IPS-11a (cell line): ENCODE results near the gene TBL3.
A peak's percentile ranks its signal among the peaks of the same experiment; 100 is the strongest.
"Not testable (repeated sequence)": the region's sequence is repeated elsewhere in the genome, so short reads cannot be mapped to it uniquely, and the experiment has no call there.

Source experiments
- H3K4me3 ChIP-seq: one replicate; pipeline ENCODE4 v1.5.1; 2013; ENCODE audit warnings: low read depth, low read length, control low read depth

The TBL3 gene

GRCh38 chr16:1971796-1972489 lies at the start of gene TBL3:
TSS of gene TBL3 (plus strand) at chr16:1972053. CDS start at chr16:1972165, 112 bp downstream.
- peak within 1 kb of the TSS; percentile 92 for H3K4me3 ChIP-seq

- no peak overlapping the region for H3K4me3 ChIP-seq
Measured at GRCh38 chr16:1922357-1922756, 49.5 kb upstream of the TBL3 start.

DNA sequence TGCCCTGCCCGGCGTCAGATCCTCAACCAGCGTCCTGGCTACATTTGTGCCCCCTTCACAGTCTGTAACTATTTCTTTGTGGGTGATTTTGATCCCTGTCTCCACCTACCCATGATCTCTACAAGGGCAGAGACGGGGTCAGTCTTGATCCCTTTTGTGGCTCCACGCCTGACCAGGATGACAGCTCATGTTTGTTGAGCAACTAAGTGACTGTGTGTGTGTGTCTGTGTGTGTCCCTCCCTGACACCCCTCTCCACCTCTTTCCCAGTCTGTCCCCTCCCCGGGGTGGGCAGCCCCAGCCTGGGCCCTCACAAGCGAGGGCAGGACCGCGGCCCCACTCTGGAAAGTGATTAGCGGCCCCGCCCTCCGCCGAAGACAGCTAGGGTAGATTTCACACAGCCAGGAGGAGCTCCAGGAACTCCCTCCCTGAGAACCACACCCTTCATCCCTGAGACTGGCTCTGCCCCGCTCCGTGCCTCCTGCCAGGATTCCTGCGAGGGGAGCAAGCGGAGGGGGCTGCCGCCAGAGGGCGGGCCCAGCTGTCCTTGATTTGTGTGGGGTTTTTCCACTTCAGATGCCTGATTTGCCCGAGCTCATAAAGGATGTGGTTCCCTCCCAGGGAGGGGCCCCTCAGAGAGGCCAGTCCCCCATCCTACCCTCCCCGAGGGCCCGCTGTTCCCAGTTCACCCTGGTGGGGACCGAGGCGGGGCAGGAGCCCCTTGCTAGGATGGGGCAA lies 48.4 kb upstream of the TBL3 start:
- H3K4me3 ChIP-seq = no peak overlapping the region

DNA sequence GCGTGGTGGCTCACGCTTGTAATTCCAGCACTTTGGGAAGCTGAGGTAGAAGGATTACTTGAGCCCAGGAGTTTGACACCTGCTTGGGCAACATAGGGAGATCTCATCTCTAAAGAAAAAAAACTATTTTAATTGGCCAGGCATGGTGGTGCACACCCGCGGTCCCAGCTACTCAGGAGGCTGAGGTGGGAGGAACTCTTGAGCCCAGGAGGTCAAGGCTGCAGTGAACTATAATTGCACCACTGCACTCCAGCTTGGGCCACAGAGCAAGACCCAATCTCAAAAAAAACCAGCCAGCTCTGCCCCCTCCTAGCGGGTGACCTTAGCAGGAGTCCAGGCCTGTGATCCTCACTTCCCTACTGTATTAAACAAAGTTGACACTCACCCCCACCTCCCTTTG lies 47.8 kb upstream of the TBL3 start:
- H3K4me3 ChIP-seq = no peak overlapping the region

DNA sequence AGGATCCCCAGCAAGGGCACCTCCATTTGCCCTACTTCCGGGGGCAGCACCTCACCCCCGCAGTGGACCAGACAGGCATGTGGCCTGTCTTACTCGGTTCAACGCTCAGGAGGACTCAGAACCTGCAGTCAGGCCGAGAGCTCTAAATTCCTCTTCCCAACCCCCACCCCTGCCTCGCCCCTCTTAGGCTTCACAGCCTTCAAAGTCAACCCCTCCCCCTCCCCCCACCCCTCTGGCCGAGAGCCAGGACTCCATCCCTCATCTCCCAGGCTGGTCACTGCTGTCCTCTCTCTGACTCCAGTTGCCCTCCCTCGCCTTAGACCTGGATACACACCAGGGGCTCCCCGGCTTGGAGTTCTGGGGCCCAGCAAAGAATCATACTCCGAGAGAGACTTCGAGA lies 45.6 kb upstream of the TBL3 start:
- no peak overlapping the region for H3K4me3 ChIP-seq

DNA sequence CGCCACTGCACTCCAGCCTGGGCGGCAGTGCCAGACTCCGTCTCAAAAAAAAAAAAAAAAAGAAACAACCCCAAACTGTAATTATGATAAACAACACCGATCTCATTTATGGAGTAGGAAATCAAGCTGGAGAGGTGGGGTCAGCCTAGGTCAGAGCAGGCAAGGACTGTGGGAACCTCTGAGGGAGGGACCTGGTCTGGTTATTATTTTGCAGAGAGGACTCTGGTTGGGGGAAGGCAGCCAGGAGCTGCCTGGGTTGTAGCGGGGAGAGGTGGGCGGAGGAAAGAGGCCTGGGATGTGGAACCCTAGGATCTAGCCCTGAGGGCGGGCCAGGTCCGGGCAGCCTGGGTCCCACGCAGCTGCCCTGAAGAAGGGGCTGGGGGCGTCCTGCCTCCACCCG lies 42.7 kb upstream of the TBL3 start:
- H3K4me3 ChIP-seq = peak overlapping the region; percentile 24

GRCh38 chr16:1929578-1930337 lies 42.1 kb upstream of the TBL3 start:
- peak overlapping the region; percentile 24 for H3K4me3 ChIP-seq

GRCh38 chr16:1930338-1930720 lies 41.5 kb upstream of the TBL3 start:
- no peak overlapping the region for H3K4me3 ChIP-seq

DNA sequence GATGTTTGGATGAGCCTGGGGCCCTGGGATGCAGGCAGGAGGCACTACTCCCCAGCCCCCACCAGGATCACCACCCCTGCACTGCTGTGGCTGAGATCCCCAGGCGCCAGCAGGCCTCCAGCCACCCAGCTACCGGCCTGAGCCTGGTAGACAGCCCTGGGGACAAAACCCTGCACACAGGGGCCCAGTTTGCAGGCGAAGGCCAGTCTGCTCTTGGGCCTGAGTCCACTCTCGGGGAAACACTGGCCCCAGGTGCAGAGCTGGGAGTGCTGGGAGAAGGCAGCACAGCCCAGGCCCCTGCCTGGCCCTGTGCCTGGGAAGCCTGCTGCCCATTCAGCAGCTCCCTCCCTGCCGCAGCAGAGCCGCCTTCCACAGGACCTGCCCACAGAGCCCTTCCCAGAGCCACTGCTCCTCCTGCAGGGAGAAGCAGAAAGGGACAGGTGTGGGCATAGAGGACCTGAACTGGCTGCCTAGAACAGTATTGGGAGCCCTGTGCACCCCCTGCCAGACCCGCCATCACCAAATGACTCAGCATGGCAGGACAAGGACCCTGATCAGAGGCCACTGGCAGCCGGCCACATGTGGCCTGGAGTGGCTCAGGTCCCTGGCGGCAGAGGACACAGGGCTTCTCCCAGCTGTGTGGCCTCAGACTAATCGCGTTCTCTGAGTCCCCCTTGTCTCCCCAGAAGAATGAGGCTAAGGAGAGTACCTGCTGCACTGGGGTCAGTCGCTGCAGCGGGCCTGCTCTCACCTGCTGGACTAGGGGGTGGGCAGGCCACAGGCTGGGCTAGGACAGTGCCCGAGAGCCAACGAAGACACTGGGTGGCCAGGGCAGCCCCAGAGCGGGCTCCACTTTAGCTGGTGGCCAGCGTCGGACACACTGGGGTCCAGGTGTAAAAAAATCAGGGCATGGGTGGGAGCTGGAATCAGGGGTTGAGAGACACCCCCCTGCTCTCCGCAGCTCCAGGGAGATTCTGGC lies 39.5 kb upstream of the TBL3 start:
- H3K4me3 ChIP-seq = no peak overlapping the region

DNA sequence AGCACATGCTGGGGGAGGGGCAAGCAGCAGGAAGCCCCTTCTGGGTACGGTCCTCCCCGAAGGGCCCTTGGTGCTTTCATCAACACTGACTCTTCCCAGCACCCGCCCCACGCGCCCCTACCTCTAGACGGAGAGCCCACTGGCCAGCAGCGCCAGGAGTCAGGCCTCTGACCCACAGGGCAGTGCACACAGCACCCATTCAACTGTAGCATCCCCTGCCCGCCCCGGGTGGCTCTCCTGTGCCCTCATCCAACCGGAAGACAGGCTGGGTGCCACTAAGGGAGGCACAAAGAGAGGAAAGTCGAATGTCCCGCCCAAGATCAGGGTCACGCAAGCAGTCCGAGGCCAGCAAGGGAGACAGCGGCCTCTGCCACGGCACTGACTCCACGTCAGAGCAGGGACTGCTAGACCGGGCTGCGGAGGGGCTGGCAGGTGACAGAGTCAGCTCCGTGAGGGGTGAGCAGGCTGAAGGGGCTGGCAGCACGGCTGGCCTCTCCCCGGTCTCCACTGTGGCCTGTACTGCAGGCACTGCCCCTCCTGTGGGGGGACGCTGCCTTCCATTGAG lies 38.7 kb upstream of the TBL3 start:
- H3K4me3 ChIP-seq = no peak overlapping the region

GRCh38 chr16:1936945-1937479 lies 34.8 kb upstream of the TBL3 start:
- no peak overlapping the region for H3K4me3 ChIP-seq

- no peak overlapping the region for H3K4me3 ChIP-seq
Measured at GRCh38 chr16:1938316-1938715, 33.5 kb upstream of the TBL3 start.

DNA sequence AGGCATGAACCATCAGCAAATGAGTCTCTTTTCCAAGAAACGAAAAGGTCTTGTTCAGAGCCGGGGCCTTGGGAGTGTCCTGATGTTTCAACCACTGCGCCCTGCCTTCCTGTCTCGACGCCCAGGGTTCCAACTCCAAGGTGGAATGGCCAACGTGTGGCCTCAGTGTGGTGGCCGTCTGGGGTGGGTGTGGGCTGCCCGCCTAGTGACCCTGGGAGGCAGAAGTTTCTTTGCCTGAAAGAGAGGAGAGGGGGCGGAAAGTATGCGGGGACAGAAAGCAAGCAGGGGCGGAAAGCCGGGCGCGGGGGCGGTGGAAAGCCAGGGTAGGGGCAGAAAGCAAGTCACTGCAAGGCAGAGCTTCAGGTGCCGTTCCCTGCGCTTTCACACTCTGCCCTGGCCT lies 32.9 kb upstream of the TBL3 start:
- no peak overlapping the region for H3K4me3 ChIP-seq

DNA sequence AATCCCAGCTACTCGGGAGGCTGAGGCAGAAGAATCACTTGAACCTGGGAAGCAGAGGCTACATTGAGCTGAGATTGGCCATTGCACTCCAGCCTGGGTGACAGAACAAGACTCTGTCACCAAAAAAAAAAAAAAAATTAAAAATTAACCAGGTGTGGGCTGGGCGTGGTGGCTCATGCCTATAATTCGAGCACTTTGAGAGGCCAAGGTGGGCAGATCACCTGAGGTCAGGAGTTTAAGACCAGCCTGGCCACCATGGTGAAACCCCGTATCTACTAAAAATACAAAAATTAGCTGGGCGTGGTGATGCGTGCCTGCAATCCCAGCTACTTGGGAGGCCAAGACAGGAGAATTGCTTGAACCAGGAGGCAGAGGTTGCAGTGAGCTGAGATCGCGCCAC lies 32.0 kb upstream of the TBL3 start:
- H3K4me3 ChIP-seq = not testable (repeated sequence)

DNA sequence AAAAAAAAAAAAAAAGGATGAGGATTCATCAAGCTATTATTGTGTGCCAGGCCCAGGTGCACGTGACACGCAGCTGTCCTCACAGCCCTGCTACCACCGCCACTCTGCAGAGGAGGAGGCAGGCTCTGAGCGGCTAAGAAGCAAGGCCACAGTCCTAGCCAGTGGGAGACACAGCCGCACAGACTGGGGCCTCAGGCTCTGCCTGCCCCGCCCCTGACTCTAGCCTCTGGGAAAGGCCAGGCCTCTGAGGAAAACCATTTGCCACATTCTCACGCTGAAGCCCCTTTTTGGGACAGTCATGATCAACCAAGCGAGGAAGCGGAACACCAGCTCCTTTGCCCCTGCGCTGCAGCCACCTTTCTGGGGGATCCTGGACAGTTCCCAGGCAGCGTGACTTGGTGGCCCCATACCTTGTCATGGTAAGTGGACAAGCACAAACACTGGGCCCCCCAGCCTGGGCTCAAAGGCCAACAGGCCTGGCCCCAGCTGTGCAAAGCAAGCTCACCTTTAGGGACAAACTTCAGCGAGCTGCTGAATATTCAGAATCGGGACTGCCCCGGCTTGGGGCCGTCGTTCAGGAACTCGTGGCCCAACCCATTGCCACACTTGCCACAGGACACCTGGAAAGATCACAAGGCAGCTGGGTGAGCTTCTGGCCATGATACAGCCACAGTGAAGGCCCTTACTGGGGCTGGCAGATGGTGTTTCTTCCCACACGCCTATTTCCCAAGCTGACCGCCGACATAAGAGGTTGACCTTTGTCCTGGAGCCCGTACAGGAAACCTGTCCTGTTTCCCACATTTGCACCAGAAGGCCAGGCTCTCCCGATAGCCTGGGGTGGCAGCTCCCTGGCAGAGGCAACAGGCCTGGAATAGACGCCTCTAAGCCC lies 31.3 kb upstream of the TBL3 start:
- no peak overlapping the region for H3K4me3 ChIP-seq

- no peak overlapping the region for H3K4me3 ChIP-seq
Measured at GRCh38 chr16:1941162-1942046, 30.4 kb upstream of the TBL3 start.

DNA sequence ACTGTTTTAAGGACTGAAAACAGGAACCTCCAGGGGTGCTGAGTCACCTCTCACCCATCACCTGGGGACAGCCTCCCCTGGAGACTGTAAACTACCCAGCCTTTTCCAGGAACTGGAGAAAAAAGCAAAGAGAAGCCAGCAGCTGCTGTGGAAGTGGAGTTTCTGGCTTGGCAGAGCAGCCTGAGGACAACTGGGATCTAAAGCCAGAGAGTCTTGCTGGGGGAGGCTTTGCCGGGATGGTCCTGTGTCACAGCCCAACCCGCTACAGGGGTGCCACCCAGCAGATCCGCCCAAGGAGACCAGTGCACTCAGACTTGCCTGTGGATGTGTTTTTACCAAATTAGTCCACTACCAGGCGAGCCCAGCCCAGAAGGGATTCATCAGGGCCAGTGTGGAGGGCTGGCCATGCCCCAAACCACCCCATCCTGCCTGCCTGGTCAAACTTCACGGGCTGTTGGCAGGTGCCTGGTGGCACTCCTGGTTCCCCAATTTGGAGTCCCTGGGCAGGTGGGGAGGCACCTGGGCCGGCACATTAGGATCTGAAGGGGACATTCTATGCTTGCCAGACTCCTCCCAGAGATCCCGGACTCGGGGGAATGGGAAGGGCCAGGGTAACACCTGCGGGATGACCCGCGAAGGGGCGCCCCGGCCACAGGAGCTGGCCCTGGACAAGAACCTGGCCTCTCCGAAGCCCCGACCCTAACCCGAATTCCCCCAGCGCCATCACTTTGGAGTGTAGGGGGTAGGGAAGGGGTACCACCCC lies 29.6 kb upstream of the TBL3 start:
- peak overlapping the region; percentile 72 for H3K4me3 ChIP-seq
